ENCODE results near the gene SLC35B1.
"Not testable (repeated sequence)": the region's sequence is repeated elsewhere in the genome, so short reads cannot be mapped to it uniquely, and the experiment has no call there.

The SLC35B1 gene

GRCh38 chr17:49734515-49735490, 27.0 kb upstream of the SLC35B1 start:
- DNase-seq, result no peak

GRCh38 chr17:49731435-49731831, 23.7 kb upstream of the SLC35B1 start:
- no peak for DNase-seq

GRCh38 chr17:49730785-49731434, 23.1 kb upstream of the SLC35B1 start:
- no peak for DNase-seq

- DNase-seq, result no peak
Measured at GRCh38 chr17:49730078-49730784, 22.5 kb upstream of the SLC35B1 start.

- no peak for DNase-seq
Measured at GRCh38 chr17:49729069-49729468, 21.3 kb upstream of the SLC35B1 start.

- DNase-seq, result no peak
Measured at GRCh38 chr17:49728425-49728824, 20.7 kb upstream of the SLC35B1 start.

- no peak for DNase-seq
Measured at GRCh38 chr17:49727380-49727779, 19.6 kb upstream of the SLC35B1 start.

DNA sequence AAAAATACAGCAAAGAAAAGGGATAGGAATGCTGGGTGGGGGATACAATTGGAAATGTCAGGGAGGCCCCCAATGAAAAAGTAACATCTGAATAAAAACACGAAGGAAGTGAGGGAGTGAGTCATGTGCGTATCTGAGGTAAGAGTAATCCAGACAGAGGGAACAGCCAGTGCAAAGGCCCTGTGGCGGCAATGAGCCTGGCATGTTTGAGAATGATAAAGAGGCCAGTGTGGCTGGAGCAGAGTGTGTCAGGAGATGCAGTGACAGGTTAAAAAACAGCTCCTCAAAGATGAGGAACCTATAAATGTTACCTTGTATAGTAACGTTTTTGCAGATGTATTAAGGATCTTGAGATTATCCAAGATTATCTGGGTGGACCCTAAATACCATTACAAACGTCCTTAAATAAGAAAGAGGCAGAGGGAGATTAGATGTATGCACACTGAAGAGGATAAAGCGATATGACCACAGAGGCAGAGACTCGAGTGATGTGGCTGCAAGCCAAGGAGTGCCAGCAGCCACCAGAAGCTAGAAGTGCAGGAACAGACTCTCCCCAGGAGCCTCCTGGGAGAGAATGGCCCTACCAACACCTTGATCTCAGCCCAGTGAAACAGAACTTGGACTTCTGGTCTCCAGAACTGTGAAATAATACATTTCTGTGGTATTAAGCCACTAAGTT, 17.8 kb upstream of the SLC35B1 start:
- no peak for DNase-seq

GRCh38 chr17:49724552-49724951, 16.8 kb upstream of the SLC35B1 start:
- DNase-seq, result not testable (repeated sequence)

- no peak for DNase-seq
Measured at GRCh38 chr17:49723423-49723822, 15.7 kb upstream of the SLC35B1 start.

GRCh38 chr17:49722066-49722465, 14.3 kb upstream of the SLC35B1 start:
- DNase-seq, result no peak

DNA sequence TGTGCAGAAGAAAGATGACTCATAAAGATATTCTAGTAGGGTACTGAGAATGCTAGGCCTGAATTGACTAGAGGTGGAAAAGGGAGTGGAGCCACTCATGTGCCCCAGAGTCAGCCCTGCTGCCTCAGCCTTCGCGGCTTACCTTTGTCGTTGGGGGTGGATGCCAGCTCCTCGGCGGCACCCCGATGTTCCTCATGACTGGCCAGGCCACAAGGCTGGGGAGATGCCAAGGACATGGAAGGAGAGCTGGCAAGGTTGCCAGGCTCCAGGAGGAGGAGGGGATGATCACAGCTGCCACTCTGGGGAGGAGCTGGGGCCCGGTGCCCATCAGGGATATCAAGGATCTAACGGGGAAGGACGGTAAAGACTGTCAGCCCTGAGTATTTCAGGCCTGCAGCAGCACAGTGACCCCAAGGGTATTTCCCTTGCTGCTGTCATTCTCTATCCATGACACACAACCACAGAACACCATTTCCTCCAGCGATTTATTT, 9.7 kb upstream of the SLC35B1 start:
- peak; percentile 58 for DNase-seq

DNA sequence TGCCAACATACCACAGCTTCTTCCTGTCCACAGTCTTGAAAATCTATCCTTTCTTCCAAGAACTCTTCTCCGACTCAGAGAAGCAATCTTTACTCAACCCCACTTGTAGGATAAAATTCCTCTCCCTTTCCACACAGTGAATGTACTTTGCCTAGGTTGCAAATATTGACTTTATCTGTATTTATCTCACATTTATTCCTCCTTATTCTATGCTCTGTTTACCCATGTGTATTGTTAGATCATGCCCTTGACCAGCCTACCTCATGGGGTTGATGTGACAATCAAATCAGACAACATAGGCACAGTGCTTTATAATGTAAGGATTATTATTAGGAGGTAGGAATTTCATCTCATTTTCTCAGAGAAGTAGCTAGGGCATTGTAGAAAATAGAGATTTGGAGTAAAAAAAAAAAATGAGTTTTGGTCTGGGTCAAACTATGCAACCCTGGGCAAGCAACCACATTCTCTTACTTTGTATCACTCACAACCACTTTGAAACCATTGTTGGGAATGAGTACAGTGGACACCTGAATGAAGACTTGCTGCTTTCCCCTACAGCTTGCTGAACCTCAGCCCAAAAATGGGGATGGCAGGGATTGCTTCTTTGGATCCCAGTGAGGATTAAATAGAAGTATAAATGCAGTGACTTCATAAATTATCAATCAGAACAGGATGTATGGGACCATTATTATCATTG, 9.1 kb upstream of the SLC35B1 start:
- DNase-seq, result no peak

DNA sequence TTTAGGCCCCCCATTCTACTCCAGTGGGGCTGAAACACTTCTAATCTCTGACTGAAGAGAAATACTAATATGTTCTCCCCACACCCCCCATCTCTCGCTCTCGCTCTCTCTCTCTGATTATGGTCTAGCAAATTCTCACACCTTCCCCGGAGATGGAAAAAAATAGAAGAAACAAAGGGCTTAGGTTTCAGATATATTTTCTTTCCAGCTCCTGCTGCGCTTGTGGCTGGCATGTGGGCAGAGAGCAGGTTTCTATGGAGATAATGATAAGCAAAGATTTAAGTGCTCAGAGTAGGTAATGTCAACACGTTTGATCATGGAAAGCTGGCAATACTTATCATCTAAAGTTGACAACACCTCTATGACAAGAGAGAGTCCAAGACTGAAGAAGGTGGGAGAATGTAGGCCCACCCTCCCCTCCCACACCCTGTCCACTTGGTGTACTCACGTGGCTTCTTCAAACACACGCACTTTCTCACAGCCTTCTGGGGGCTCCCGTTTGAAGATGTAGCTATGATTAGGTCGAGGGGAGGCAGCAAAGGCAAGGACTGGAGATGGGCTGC, 8.0 kb upstream of the SLC35B1 start:
- peak; percentile 93 for DNase-seq

- peak; percentile 92 for DNase-seq
Measured at GRCh38 chr17:49715216-49715615, 7.5 kb upstream of the SLC35B1 start.

- DNase-seq, result peak; percentile 56
Measured at GRCh38 chr17:49708515-49709183, 885 bp upstream of the SLC35B1 start.

DNA sequence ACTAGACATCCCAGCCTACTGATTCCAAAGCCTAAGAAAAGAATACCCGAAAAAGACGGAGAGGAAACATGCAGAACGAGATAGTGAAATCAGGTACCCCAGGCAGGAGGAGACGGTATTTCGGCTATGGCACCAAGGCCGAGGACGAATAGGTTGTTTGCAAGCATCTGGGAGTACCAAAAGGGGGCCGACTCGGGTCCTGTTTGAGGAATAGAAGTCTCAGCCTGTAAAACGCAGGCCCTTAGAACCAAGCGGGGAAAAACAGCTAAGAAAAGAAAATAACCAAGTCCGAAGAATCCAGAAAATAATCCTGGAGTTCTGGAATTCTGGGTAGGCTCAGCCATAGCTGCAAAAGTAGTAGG, 537 bp downstream of the SLC35B1 start:
- DNase-seq, result peak; percentile 37

GRCh38 chr17:49705254-49705653, 2.5 kb downstream of the SLC35B1 start:
- DNase-seq, result no peak

DNA sequence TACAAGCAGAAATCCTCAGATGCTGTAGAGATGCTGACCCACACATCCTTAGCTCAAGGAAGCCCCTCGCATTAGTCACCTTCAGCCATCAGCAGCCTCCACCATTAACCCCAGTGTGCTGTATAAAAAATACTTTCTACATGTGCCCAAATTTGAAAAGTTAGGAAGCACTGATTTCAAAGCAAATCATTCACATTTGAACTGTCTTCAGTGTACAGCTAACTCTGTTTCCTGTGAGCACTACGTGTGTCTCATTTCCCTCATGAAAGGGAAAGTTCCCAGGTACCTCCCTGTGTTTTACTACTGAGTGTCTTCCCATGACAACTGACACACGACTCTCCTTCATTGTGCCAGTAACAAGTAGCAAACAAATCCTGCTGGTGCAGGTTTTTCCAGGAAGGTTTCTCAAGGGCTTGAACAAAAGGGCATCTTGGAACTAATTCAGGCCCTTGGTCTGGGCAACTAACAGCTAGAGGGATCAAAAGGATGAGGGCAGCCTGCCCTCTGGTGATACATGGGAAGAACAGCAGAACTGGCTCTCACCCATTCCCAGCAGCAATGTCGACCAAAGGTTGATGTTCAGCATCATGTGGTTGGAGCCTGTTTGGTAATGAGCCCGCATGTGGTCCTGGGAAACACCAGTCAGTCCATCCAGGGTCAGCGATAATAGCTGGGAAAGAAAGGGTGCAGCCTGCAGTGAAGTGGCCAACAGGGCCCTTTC, 4.0 kb downstream of the SLC35B1 start:
- DNase-seq, result peak; percentile 13

DNA sequence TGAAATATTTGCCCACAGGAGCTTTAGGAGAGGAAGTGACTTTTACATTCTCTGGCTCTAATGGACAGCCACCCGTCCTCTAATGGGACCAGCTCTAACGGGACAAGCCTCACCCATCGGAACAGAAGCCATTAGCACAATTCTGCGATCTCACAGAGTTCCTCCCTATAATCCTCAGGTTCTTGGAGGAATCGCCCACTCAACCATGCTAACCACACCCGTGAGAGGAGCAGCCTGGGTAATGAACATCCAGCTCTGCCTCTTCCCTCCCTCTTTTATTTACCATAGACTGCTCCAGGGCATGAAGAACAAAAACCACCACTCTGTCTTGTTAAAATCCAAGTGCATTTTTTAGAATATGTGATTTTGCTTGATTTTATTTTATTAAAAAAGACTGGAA, 6.8 kb downstream of the SLC35B1 start:
- no peak for DNase-seq
